HG02981 (cell line): ENCODE data around the gene GRPR.
A peak's percentile ranks its signal among the peaks of the same experiment; 100 is the strongest.
"Not testable (repeated sequence)": the region's sequence is repeated elsewhere in the genome, so short reads cannot be mapped to it uniquely, and the experiment has no call there.

Experiments
- ATAC-seq: cut with Tn5 transposase; IDR thresholded peaks from one replicate; pipeline ENCODE4 v1.9.1; 2021; ENCODE audit warnings: mild to moderate bottlenecking, moderate library complexity; ENCODE audit not compliant: unreplicated experiment

The GRPR gene

DNA sequence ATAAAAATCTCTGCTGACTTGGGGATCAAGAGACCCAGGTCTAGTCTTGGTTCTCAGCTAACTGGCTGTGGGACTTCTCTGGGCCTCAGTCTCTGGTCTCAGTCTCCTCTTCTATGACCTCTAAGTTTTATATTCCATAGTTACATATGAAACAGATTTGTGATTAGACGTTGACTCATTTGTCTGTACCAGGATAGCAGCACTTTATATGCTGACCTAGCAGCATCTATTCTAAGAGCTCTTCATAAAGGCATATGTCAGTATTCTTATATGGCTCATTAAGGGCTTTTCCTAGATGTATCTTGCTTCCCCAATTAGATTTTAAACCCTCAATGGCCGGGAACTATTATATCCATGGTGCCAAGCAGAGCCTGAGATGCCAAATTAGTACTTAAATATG is 12.7 kb downstream of the GRPR start:
- no peak for ATAC-seq

DNA sequence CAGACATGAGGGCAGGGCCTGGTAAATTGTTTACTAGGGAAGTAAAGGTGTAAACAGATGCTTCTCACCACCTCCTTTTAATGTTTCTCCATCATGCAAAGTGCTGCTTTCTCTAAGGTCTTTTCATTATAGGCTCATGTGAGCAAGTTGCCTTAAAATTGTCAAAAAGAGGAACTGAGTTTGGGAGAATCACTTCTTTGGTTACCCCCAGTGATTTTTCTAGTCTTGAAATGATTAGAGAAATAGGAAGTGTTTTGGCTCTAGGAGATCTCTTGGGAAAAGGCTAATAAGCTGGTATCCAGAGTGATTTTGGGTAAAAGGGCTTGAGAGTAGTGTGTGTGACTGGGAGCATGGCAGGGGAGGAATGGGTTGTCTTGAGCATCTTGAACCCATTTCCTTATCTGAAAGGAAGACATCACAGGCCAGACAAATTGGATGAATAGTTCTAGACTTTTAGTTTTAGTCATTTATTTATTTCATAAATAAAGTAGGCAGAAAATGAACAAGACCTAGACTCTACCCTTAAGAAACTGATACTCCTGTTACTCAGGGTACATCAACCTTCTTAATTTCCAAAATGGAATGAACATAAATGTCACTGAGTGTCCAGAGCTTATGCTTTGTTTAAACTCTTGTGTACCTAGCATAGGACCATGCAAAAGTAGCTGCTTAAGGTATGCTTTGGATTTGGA is 14.2 kb downstream of the GRPR start:
- peak; percentile 89 for ATAC-seq

GRCh38 chrX:16138108-16138427 is 14.7 kb downstream of the GRPR start:
- peak; percentile 48 for ATAC-seq

GRCh38 chrX:16140448-16140847 is 17.1 kb downstream of the GRPR start:
- no peak for ATAC-seq

DNA sequence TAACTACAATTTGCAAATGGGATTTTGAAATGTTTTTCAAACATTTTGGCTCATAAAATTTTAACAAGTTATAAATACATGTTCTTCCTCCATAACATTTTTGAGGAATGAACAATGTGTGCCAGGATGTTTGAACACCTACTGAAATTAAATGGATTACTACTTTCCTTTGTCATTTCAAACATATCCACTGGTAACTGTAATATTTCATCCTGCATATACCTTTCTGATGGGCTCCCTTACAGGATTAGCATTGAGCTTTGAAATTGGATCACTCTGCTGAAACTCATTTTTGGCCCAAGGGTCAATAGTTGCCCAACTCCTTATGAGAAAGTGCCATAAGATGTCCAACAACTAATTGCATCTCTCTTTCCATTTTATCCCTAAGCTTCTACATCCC is 17.6 kb downstream of the GRPR start:
- ATAC-seq, result no peak

DNA sequence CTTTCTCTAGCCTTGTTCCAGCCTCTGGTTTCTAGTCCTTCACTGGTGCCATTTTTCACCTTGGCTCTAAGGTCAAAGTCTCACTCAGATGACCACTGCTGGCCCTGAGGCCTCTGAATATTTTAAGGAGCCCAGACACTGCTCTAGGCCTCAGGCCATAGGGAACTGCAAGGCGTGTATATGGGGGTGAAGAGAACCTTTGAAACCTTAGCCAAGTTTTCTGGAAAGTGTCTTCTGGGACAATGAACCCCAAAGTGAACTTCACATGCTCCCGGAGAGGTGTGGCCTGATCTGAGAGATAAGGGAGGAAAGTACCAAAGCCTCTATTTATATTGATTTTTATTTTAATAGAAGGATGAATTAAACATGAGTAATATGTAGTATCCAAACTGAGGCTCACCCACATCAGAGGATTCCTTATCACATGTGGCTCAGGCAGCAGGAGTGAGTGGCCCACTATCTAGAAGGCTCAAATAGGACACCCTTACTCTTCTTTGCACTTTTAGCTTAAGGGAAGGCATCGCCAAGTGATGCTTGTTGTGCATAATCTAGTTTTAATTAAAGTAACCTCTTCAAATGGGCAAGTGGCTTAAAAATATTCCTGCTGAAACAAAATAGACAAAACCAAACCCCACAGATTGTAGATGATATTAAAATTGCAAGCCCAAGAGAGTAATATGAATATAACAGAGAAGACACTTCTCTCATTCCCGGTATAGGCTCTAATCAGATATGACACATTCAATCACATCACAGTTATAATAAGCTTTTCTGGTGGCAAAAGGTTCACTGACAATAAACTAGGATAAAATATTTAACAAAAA is 18.3 kb downstream of the GRPR start:
- no peak for ATAC-seq

DNA sequence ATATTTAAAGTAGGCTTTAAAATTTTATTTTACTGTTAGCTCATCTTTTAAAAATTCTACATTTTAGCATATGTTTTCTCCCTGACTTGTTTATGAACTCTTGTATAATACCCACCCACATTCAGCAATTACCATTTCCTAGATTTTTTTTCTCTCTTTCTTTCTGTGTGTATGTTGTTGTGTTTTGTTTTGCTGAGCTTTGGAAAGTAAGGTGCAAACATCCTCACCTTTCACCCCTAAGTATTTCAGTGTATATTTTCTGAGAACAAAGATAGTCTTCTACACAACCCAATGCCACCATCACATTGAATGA is 18.8 kb downstream of the GRPR start:
- ATAC-seq, result no peak

DNA sequence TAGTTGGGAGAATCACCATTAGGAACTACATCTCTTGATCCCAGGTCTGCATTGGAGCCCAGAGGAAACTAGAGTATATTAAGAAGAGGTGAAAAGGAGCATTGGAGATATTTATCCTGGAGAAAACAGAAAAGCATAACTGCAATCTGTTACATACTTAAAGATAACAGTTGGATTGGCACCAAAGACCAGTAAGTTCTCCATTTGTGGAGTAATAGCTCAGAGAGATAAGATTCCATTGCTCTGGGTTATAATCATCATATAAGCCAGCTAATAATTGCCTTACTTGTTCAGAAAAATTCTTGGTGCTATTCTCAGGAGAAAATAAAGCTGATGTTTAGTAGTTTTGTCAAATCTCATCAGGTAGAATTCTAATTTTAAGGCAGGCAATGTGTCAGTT is 20.6 kb downstream of the GRPR start:
- ATAC-seq, result no peak

DNA sequence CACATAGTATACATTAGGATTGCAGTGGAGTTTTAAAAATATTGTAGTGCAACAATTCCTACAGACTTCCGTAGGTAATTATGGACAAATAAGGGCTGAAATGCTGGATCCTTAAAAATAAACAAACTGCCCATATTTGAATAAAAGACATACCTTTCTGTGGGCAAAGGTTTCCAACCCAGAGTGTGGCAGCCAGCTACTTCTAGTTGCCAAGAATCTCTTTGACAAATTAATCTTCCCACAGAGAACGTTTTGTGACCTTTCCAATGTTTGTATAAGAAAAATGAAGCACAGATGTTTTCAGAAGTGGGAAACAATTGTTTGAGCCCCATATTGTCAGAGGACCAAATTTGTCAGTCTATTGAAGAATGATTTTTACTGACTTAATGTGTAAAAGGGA is 21.1 kb downstream of the GRPR start:
- no peak for ATAC-seq

- not testable (repeated sequence) for ATAC-seq
Measured at GRCh38 chrX:16145093-16145492, 21.7 kb downstream of the GRPR start.

- no peak for ATAC-seq
Measured at GRCh38 chrX:16145656-16146055, 22.3 kb downstream of the GRPR start.

DNA sequence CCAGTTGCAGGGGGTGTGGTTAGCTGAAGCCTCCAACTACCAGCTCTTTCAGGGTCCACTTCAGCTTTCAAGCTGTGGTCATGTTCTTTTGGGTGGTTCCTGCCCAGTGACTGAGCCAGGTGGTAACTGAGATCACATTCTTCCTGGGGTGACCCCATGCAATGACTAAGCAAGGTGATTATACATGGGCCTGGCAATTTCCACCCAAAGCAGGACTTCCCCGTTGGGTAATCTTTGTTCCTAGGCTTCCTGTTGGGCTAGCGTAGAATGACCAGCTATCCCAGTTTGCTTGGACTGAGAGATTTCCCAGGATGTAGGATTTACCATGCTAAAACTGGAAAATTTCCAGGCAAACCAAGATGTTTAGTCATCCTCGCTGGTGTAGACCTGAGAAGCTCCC is 25.5 kb downstream of the GRPR start:
- no peak for ATAC-seq

GRCh38 chrX:16155581-16156096 is 32.3 kb downstream of the GRPR start:
- no peak for ATAC-seq

- ATAC-seq, result no peak
Measured at GRCh38 chrX:16156692-16157331, 33.4 kb downstream of the GRPR start.

- no peak for ATAC-seq
Measured at GRCh38 chrX:16160729-16161128, 37.4 kb downstream of the GRPR start.

- ATAC-seq, result not testable (repeated sequence)
Measured at GRCh38 chrX:16161173-16161572, 37.8 kb downstream of the GRPR start.

GRCh38 chrX:16162391-16162790 is 39.0 kb downstream of the GRPR start:
- no peak for ATAC-seq

DNA sequence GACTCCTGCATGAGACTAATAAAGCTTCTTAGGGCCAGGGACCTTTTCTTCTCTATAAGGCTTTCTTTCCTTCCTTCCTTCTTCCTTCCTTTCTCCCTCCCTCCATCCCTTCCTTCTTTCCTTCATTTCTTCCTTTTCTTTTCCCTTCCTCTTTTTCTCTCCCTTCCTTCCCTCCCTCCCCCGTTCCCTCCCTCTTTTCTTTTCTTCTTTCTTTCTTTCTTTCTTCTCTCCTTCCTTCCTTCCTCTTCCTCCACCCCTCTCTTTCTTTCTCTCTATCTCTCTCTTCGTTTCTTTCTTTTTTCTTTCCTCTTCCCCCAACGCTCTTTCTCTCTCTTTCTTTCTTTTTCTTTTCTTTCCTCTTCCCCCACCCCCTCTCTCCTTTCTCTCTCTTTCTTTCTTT is 41.4 kb downstream of the GRPR start:
- ATAC-seq, result no peak

DNA sequence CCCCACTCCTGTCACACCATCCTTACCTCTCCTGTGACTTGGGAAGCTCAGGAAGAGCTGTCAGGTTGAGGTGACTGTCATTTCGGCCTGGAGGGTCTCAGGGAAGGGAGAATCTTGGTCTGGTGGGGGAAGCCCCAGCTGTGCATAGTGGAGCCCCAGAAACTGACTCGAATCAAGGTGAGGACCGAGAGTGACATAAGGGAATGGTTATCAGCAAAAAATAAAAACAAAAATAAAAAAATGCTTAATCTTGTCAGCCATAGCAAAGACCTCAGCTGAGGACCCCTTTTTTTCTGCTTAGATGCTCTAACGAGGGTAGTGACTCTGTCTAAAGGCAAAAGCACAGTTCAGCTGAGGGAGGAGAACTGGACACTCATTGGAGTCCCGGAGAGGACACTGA is 43.8 kb downstream of the GRPR start, which contains the start of gene MAGEB17:
MAGEB17 (plus strand) TSS at position 301 of the 400 bp plus-strand sequence. CDS start 2,902 bp downstream, outside the sequence.
- no peak for ATAC-seq

DNA sequence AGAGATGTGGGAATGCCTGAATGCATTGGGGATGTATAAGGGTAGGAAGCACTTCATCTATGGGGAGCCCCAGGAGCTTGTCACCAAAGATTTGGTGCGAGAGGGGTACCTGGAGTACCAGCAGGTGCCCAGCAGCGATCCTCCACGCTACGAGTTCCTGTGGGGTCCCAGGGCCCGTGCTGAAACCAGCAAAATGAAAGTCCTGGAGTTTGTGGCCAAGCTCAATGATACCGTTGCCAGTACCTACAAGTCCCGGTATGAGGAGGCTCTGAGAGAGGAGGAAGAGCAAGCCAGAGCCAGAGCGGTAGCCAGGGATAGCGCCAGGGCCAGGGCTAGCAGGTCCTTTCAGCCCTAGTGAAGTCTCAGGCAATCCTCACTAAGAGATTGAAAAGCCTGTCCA is 47.7 kb downstream of the GRPR start:
- no peak for ATAC-seq

DNA sequence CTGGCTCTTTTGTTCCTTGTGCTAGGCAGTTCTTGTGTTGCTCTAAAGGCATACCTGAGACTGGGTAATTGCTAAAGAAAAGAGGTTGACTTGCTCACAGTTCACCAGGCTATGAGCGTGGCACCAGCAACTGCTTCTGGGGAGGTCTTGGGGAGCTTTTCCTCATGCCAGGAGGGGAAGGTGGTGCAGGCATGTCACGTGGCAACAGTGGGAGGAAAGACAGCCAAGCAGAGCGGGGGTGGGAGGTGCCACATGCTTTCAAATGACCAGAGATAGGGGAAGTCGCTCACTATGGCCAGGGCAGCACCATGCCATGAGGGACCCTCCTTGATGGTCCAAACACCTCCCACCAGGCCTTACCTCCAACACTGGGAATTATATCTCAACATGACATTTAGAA is 48.6 kb downstream of the GRPR start:
- no peak for ATAC-seq

DNA sequence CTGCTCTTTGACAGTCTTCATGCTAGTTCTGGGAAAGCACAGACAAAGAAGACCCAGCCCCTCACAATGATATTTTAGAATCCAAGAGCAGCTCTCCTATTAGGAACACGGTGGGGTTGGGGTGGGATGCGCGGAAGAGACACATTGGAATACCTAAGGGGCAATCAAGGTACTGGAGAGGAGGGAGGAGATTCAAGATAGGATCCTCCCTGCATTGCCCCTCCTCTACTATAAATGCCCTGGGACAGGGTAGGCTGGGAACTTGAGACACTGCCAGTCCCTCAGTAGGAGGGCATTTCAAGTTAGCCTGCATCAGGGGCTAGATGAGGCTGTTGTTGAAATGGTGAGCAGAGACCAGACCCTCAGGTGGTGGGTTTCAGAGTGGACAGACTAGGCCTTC is 49.0 kb downstream of the GRPR start:
- ATAC-seq, result no peak
